Head of caudate nucleus (tissue), 42 donors: ENCODE data around the gene RBMS2.
"Not testable (repeated sequence)": the region's sequence is repeated elsewhere in the genome, so short reads cannot be mapped to it uniquely, and the experiment has no call there.

Source experiments
- DNase-seq, 42 donors: peaks; one replicate each; pipeline versions ENCODE4 v3.0.0 to v3.0.0-alpha.2; 2020 to 2021; ENCODE audit warnings: mixed read lengths in 7 of 42
- intact Hi-C: fragments of 100-400 bp; cut with DNase I; formaldehyde crosslinking; loops from one replicate; pipeline ENCODE4 v1.15.0; 2022

Gene RBMS2

DNA sequence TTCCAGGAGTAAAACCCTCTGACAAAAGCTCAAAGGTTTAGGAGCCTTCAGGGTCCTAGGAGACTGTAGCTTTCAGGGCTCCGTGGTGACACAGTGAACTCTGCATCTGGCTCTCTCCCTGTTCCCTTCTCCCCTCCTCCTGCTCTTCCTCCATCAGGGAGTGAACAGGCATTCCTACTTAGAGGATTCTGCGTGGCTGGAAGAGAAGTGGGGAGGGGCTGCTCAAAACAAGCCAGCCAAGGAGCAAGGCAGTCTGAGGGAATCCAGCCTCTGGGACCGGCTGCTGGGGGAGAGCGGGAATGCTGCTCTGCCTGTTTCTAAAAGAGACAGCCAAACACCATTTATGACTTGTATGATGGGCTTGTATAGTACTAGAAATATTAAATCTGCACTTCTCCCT, 49.5 kb downstream of the RBMS2 start:
- DNase-seq: no peak

DNA sequence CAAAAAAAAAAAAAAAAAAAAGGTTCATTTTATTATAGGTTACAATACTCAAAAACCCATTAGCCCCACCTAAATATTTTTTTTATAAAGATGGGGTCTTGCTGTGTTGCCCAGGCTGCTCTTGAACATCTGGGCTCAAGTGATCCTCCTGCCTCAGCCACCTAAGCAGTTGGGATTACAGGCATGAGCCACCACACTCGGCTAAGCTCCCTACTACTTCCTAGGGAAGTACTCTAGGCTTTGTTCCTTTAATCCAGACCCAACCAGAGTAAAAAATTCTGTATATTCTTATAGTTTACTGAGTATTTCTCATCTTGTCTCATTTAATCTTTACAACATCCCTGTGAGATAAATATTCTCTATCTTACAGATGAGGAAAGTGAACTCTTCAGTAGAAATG, 50.7 kb downstream of the RBMS2 start:
- intact Hi-C loops: loop anchor here (5.0 kb wide), 1 partner anchor 50 kb away; the partner anchor contains the start of gene RBMS2
- DNase-seq: no peak

More for the DNA sequence above, 49.5 kb downstream of the RBMS2 start:
- intact Hi-C loops: loop anchor here (5.0 kb wide), 1 partner anchor 49 kb away; the partner anchor contains the start of gene RBMS2

DNA sequence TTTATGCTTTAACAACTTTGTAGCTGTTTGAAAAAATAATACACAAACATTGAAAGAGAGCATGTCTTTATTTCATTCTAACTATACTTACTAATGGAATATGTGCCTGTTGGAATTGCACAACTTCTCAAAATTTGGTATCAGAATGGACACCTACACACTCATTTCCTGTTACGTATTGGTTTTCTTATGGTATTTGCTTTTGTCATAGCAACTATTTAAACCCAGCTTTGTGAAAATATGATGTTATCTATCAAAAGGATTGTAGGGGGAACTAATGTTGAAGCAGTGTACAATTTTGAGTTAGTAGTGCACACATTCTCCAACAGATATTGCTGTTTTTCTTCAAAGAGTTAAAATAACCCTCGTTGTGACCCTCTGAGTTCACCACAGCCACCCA, 52.6 kb downstream of the RBMS2 start:
- no peak for DNase-seq
- intact Hi-C loops: loop anchor here (5.0 kb wide), 1 partner anchor 52 kb away; the partner anchor contains the start of gene RBMS2

DNA sequence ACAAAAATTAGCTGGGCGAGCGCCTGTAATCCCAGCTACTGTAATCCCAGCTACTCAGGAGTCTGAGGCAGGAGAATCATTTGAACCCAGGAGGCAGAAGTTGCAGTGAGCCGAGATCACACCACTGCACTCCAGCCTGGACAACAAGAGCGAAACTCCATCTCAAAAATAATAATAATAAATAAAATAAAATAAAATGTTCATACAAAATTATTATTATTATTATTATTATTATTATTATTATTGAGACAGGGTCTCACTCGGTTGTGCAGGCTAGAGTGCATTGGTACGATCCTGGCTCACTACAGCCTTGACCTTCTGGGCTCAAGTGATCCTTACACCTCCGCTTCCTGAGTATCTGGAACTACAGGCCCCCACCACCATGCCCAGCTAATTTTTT, 55.6 kb downstream of the RBMS2 start:
- intact Hi-C loops, DNase-seq: not testable (repeated sequence)

DNA sequence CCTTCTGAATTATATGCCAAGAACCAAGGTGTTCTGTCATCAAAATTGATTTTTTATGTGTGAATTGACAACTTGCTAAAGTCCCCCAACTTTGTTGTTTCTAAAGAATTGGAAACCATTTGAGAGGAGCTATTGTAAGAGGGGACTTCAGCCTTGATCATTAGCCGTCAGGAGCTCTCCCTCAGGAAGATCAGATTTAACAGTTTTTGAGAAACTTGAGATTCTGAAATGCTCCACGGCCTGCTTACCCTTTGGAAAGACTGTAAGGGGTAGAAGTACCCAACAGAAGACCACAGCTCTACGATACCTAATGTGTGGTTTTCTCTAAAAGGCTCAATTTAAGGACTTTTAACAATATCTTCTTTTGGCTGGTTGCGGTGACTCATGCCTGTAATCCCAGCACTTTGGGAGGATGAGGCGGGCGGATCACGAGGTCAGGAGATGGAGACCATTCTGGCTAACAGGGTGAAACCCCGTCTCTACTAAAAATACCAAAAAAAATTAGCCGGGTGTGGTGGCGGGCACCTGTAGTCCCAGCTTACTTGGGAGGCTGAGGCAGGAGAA, 57.4 kb downstream of the RBMS2 start:
- no peak for DNase-seq
- intact Hi-C loops: no loop called here

DNA sequence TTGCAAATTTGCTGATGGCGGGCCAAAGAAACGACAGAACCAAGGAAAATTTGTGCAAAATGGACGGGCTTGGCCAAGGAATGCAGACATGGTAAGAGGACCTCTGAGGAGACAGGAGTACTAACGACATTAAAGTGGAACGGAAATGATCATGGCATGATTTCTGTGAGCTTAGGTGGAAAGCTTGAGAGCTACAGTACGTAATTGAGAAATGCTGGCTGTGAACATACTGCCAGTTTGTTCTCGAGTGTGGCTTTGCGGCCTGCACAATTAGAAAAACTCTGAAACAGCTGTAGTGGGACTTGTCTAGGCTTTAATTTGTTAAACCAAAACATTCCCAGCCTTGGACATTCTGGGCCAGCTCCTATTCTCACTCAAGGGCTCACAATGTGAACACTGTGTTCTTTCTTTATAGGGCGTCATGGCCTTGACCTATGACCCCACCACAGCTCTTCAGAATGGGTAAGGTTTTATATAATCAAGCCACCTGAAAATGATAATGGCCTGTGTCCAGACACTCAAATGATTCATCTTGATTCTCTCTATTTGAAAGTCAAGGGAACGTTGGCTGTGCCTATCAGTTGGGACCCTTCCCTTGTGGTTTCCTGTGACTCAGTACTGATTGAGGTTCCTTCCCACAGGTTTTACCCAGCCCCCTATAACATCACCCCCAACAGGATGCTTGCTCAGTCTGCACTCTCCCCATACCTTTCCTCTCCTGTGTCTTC, 60.0 kb downstream of the RBMS2 start:
- no peak for DNase-seq
- intact Hi-C loops: no loop called here

DNA sequence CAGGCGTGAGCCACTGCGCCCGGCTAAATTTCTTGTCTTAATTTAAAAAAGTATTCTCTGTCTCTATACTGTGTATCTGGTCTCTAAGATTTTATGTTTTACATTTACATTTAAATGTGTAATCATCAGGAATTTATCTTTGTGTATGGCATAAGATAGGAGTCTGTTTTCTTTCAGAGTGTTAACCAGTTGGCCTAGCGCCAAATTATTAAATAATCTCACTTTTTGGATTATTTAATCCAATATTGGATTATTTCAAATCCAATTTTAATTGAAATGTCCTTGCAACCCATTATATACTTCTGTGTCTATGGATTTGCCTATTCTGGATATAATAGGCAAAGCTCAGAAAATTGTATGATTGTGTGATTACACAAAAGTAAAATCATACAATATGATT, 63.5 kb downstream of the RBMS2 start:
- no peak for DNase-seq
- intact Hi-C loops: no loop called here

DNA sequence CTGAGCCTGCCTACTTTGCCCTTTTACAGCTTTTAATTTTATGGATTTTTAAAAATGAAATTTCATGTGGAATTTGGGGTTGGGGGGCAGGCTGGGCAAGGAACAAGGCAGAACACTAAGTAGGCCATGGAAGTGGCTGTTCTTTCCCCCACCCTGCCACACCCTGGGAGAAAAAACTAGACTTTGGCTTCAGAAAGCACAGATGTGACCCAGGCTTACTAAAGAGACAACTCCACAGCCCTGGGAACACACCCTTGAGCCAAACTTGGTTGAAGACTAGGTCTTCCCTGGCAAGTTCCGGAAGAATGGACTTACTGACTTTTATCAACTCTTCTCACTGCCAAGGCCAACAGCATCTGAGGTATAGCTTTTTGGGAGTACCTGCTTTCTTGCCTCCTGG, 68.2 kb downstream of the RBMS2 start:
- DNase-seq: no peak
- intact Hi-C loops: no loop called here

DNA sequence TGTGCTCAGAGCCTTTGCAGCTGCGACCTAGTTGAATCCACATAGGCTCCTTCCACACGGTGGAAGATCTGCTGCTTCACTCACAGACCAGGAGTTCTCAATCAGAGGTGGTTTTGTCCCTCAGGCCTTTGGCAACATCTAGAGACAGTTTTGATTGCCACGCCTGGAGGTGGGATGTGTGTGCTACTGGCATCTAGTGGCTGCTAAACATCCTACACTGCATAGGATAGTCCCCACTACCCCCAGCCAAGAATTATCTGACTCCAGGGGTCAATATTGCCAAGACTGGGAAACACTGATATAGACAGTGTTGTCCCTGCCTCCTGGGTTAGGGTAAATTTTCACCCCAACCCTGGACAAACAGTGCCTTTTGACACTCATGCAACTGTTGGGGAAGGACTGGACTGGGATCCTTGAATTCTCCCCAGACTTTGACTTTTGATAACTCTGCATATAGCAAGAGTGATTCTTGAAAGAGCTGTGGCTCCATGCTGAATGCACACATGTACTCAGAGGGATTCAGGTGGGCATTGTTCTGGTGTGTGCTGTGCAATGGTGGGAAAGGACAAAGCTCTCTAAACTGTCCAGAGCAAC, 68.7 kb downstream of the RBMS2 start:
- DNase-seq: no peak
- intact Hi-C loops: no loop called here

DNA sequence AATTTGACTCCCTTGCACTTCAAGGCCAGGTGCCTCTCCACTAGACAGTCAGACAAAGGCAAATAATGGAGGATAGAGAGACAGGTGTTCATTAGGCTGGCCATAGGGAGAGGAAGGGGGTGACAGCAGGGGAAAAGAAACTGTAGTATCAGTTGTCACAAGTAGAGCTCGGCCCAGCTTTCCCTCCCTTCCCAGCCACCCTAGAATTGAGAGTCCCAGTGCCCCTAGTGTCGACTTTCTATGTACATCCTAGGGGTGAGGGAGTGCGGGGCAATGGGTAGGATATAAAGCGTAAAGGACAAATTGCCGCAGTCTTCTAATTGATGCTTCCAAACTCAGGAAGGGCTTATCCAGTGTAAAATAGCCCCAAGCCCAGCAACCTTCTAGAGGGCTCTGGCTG, 69.5 kb downstream of the RBMS2 start:
- no peak for DNase-seq
- intact Hi-C loops: no loop called here

DNA sequence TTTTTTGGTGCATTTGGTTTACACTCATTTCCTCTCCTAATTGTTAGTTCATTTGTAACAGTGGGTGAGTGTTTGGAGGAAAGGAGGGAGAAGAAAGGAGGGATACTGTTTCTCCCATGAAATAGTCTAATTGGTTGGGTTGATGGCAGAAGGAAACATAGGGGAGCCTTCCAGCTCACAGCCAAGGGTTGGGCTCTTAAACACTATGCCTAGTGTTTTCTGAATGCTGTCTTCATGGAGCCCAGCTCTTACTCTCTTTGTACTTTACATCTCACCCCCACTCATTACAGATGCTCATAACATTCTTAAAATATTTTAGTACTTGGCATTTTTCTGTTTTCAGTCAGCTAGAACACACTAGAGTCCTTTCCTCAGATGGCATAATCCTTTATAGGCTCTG, 70.3 kb downstream of the RBMS2 start:
- no peak for DNase-seq
- intact Hi-C loops: no loop called here

DNA sequence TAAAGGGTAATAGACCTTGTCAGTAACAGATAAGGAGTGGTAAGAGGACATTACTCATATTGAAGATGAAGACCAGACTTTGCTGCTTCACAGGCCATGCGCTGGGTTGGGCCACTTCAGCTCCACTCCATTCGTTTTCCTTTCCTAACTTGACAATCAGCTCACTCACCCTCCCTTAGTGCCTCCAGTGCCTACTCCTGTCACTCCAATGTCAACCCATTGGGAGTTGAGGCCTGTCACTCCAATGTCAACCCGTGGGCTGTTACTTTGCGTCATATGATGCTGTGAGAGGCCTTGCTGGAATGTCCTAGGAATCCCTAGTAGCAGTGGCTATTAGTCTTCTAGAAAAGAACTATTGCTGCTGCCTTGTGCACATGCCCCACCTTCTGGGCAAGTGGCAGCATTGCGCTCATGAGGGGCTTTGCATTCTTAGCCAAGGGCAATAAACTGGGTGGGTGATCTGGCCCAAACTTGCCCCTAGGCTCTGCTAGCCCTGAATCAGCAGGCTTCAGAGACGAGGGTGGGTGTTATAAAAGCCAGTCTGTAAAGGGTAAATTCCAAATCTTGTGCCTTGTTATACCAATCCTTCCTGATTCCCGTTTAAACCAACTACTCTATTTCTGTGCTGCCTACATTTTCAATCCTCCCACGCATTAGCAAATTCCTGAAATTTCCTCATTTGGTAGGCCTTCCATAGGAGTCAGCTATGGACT, 72.4 kb downstream of the RBMS2 start:
- intact Hi-C loops: no loop called here
- peak in 41 of 42 donors; percentile 18 to 76 (median 48) for DNase-seq

DNA sequence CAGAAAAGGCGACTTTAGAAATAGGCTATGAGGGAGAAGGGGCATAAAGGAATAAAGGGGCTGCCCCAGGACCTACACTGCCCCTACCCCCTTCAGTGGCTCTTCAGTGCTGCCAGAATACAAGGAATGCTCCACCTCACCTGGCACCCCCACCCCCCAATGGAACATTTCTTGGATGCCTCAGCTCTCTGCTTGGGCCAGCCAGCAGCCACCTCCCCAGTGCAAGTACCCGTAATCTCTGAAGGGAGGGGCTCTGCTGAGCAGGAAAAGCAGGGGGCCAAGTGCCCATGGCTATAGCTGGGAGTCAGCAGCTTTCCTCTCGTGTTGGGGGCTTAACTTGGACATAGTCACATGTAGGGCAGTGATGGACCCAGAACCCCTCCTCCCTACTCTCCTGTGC, 75.2 kb downstream of the RBMS2 start:
- intact Hi-C loops: no loop called here
- DNase-seq: no peak

DNA sequence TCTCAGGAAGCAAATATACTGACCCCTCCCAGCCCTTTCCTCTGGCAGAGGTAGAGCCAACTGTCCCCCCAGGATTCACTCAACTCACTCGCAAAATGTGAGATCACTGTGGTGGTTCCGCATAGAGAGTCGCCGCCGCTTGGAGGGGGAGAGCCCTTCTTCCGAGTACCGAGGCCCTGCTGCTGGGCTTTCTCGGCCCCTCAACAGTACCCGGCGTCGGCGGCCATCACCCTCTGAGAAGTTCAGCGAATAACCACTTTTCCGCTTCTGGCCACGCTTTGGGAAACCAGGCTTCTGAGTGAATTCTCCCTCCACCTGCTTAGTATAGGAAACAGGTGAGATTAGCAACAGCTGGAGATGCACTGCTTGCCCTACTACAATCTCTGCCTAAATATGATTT, 77.4 kb downstream of the RBMS2 start:
- intact Hi-C loops: no loop called here
- DNase-seq: no peak

DNA sequence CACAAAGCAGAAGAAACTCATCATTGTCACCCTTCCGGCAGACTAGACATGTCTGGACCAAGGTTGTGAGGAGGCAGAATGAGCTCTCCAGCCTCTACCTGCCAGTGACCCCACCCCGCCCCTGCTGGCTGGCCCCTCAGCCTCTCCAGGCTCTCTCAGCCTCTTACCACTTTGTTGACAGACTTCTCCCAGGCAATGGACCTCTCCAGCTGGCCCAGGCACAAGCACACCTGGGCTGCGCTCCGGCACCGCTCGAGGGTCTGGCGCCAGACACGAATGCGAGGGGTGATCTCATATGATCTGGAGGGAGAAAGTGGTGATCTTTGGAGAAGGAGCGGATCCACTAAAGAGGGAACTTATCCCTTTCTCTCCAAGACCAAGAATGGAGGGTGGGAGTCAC, 78.2 kb downstream of the RBMS2 start:
- DNase-seq: no peak

DNA sequence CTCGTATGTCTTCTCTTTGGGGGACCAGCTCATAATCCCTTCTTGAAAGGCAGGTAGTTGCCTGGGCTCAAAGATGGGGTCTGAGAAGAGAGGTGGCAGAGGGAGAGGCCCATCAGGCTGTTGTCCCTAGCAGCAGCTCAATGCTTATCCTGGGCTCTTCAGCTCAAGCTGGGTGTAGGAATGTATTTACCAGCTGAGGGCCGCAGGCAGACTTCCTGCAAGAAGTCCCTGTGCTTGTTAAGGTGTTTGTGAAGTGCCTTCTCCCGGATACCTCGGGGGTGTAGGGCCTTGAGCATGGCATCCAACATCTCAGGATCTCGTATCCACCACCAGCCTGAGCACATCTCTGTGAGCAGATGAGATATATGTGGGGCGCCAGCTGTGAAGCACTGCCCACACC, 79.1 kb downstream of the RBMS2 start:
- intact Hi-C loops: no loop called here
- no peak for DNase-seq

More for the DNA sequence above, 78.2 kb downstream of the RBMS2 start:
- intact Hi-C loops: no loop called here

DNA sequence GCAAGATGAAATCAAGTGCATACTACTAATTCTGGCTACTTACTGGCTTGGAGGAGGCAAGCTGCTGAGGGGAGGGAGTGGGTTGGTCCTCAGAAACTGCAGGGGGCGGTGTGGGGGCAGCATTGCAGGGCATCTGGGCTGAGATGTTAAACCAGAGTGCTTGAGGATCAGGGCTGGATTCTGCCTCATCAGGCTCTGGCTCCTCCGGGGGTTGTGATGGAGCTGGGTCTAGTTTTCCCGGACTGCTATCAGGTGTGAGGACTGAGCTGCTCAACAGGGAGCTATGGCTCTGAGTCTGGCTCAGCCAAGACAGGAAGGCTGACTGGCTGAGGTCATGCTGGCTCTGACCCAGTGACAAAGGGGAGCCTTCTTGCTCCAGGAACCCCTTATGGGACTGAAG, 79.9 kb downstream of the RBMS2 start:
- intact Hi-C loops: no loop called here
- no peak for DNase-seq

DNA sequence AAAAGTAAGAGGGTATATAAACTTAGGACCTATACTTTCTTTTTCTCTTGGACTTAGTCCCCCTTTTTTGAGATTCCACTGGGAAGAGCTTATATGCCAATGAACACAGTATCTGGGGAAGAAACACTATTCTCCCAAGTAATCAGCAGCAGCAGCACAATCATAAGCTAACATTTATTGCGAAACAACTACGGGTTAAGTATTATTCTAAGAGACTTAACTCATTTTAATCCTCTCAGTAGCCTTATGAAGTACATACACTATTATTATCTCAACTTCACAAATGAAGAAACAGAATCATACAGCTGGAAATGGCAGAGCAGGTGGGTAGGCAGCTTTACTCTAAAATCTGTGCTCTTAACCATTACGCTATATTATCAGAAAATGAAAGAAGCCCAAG, 80.6 kb downstream of the RBMS2 start:
- DNase-seq: no peak
- intact Hi-C loops: no loop called here

DNA sequence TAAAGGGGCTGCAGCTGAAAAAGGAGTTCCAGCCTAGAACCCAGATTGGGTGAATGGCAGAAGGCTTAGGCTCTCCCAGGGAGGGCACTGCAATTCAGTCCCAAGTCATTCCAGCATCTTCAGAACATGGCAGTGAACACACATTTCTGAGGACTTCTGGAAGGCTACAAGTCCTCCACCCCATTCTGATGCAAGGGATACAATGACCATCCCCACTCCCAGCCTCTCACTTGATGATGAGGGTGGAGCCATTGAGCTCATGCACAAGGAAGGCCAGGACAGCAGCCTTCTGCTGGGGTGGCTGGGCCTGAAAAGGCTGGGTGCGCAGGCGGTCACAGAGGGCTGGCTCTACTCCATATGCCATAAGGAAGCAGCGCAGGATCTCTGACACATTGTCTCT, 82.7 kb downstream of the RBMS2 start:
- DNase-seq: no peak
- intact Hi-C loops: no loop called here

DNA sequence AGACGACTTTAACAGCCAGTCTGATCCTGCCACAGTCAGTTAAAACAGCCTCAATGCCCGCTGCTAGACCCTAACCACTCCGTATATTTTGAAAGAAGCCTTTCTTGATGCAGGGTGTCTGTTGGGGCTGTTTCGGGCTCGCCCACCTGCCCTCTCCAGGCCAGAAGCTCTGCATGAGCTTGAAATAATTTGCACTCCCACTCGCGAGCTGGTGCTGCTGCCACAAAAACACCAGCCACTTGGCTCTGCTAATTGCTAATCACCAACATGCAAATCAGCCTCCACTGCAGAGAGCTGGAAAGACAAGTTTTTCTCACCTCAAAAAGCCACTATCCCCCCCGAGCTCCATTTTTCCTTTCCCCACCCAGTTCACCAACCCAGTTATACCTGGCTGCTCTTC, 93.0 kb downstream of the RBMS2 start:
- intact Hi-C loops: no loop called here
- DNase-seq: peak in 14 of 42 donors; percentile 17 to 70 (median 35)
